ENCODE measurements around the gene ALDH1A2.
"Not testable (repeated sequence)": the region's sequence is repeated elsewhere in the genome, so short reads cannot be mapped to it uniquely, and the experiment has no call there.

The ALDH1A2 gene

DNA sequence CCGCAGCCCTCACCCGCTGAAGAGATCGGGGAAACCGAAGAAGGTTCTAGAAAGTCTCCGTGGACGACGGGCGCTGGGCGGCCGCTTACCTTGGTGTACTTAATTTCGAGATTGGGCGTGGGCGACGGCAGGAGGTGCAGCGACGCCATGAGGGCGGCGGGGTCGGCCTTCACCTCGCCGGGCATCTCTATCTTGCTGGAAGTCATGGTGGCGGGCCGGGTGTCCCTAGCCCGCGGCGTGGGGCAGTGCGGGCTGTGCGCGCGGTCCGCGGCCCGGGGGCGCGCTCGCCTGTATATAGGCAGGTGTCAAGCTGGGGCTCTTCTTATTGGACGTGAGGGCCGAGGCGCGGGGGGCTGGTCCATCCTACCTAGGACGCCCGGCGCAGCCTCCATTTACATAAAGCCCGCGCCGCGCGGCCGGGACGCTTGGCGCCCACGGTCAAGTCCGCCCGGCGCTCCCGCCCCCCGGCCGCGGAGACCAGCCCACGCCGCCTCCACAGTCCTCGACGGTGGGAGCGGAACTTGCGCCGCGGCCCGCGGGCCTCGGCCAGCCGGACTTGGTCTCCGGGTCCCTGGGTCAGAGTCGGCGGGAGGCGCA, at the start of gene ALDH1A2:
Gene ALDH1A2, minus strand, starts transcription at position 267 of the 597 bp plus-strand sequence. Its CDS starts 61 bp downstream, at position 206.
- DNase-seq (ENCODE audit: low read depth in 3 of 3) = peak in 1 of 3 experiments; percentile 5

DNA sequence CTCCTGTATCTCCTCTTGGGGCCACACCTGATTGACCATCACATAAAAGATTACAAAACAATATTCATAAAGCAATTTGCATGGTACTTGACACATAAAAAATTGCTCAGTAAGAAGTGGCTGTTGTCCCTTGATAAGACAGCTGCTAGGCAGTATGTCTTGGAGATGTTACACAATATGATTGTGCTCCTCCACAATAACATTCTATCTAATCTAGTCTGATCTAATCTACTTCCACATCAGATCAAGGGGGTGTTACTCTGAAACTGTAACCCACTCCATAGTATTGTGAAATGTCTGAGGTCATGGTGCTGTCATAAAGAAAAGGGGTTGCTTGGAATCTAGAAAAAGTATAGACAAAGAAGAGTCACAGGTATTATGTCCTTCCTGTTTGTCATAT, 49.3 kb upstream of the ALDH1A2 start:
- no peak for DNase-seq (ENCODE audit: low read depth in 3 of 3)

DNA sequence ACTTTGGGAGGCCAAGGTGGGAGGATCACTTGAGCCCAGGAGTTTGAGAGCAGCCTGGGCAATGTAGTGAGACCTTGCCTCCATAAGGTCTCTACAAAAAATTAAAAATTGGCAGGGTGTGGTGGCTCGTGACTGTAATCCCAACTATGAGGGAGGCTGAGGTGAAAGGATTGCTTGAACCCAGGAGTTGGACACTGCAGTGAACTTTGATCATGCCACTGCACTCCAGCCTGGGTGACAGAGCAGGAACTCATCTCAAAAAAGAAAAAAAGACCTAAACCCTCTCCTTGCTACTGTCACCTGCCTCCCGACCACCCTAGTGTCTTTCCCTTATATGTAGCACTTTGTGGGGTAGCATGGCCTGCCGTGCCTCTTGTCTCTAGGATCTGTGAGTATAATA, 48.9 kb upstream of the ALDH1A2 start:
- no peak for DNase-seq (ENCODE audit: low read depth in 3 of 3)

DNA sequence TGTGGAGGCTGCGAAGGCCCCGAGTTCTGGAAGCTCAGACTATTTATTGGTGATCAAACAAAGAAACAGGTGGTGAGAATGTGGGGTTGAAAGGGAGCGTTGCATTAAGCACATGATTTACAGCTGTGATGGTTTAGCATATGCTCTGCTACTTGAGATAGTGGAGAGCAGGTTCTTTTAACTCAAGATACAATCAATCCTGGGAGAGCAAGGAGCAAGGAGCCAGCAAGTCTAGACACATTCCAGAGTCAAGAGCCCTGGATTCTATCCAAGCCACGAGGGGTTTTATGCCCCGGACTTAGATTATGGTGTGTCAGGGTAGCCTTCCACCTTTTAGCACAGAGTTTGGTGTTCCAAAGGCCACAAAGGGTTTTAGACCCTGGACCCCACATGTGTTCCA, 47.8 kb upstream of the ALDH1A2 start:
- DNase-seq (ENCODE audit: low read depth in 3 of 3) = not testable (repeated sequence)

DNA sequence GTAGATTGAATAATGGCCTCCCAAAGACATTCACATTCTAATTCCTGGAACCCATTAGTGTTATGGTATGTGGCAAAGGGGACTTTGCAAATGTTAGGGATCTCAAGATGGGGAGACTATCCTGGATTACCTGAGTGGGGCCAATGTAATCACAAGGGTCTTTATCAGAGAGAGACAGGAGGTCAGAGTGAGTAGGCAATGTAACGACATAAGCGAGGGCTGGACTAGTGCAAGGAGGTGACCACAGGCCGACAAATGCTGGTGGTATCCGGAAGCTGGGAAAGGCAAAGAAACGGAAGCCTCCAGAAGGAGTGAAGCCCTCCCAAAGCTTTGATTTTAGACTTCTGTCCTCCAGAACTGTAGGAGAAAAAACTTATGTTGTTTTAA, 46.2 kb upstream of the ALDH1A2 start:
- no peak for DNase-seq (ENCODE audit: low read depth in 3 of 3)

DNA sequence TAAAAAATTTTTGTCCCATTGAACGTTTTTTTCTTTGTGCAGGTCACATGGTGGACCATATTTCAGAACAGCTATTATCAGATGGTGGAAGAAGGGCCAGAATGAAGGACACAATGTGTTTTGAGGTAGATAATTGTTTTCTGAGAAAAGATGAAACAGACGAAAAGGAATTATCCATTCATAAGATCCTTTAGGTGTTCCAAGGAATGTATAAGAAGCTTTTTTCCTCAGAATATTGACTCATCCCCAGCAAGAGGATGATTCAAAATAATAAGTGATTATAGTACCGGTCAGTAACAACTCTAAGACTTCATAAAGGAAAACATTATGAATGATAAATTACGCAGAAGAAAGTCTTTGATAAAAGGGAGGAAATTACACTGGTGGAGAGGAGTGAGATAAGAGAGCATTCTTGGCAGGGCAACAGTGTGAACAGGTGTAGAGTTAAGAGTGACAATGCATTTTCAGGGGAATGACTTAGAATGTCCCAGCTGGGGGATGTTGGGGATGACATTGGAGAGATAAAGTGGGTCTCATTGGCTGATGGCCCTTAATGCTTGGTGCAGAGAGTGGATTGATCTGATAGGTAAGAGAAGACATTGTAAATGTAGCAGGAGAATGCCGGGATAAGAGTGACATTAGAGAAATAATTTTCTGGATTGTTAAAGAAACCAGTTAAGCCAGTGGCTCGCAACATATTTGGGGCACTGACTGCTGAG, 45.6 kb upstream of the ALDH1A2 start:
- no peak for DNase-seq (ENCODE audit: low read depth in 3 of 3)

DNA sequence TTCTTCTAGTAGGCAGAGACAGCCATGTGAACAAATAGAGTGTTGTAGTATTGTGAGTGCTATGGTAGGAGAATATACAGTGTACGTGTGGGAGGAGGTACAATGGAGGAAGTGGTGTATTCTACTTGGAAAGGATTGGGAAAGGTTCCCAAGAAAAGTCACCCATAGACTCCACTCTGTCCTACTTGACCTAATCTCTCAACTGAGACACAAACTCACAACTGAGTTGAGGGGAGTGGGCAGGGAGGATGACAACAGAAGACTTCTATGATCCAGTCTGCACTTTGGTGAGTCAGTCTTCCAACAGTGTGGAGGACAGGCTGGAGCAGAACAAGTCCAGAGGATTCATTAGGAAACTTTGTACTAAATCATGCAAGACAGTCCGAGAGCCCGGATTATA, 43.9 kb upstream of the ALDH1A2 start:
- no peak for DNase-seq (ENCODE audit: low read depth in 3 of 3)

DNA sequence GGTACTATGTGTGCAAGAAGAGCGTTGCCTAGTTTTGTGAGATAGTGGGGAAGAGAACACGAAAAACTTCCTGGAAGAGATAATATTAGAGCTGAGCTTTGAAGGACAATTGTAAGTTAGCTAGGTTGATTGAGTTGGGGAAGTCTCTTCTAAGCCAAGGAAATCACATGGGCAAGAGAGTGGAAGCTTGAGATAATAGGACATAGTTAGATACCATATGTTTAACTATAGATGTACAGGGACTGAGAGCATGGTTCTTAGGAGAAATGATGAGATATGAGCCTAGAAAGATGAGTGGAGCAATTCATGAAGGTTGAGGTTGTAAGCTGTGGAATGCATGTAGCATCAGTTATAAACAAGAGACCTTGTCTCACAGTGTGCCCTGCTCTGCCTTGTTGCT, 42.6 kb upstream of the ALDH1A2 start:
- no peak for DNase-seq (ENCODE audit: low read depth in 3 of 3)

DNA sequence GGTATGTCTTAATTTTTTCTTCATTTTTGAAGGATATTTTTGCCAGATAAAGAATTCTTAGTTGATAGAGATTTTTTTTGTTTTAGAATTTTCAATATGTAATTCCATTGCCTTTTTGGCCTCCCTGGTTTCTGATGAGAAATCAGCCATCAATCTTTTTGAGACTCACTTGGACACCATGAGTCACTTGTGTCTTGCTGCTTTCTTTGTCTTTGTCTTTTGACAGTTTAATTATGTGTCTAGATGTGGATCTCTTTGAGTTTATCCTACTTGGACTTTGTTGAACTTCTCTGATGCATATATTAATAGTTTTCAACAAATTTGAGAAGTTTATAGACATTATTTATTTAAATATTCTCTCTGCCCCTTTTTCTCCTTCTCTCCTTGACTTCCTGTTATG, 38.0 kb upstream of the ALDH1A2 start:
- DNase-seq (ENCODE audit: low read depth in 3 of 3) = no peak

DNA sequence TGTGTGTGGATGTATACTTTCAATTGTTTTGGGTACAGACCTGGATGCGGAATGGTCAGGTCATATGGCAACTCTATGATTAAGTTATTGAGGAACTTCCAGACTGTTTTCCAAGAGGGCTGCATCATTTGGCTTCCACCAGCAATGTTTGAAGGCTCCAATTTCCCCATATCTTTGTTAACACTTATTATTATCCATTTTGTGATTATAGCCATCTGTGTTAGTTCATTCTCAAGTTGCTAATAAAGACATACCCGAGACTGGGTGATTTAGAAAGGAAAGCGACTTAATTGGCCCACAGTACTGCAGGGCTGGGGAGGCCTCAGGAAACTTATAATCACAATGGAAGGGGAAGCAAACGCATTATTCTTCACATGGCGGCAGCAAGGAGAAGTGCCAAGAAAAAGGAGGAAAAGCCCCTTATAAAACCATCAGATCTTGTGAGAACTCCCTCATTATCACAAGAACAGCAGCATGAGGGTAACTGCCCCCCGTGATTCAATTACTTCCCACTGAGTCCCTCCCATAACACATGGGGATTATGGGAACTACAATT, 31.1 kb upstream of the ALDH1A2 start:
- no peak for DNase-seq (ENCODE audit: low read depth in 3 of 3)

DNA sequence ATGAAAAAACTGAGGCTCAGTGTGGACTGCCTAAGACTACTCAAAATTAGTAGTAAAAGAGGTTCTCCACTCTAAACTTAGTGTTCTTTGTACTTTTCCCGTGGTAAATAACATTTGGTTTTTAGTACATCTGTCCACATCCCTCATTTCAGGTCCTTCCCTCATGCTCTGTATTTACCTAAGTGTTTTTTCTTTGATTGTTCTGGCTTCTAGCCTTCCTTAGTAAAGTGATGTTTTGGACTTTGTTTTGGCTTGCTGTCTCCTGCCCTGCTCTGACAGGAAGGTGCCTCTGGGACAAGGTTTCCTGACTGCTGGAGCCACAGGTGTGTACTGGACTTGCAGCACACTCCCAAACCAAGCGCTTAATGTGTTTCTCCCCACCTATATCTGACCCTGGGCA, 29.9 kb upstream of the ALDH1A2 start:
- no peak for DNase-seq (ENCODE audit: low read depth in 3 of 3)

DNA sequence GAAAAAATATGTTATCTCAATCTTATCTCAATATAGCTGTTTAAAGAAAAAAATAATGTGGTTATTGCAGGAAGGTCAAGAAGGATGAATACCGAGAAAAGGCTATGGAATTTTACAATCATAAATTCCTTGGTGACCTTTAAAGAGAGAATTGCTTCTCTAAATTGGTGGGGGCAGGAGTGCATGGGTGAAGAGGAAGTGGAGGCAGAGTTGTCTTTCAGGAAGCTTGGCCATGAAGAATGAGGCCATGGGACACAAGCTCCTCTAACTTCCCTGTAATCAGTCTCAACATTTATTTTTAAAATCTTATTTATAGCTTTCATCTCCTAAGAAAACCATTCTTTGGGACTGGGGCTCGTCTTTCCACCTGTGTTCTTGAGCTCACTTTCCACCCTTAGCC, 22.4 kb upstream of the ALDH1A2 start:
- DNase-seq (ENCODE audit: low read depth in 3 of 3) = no peak

DNA sequence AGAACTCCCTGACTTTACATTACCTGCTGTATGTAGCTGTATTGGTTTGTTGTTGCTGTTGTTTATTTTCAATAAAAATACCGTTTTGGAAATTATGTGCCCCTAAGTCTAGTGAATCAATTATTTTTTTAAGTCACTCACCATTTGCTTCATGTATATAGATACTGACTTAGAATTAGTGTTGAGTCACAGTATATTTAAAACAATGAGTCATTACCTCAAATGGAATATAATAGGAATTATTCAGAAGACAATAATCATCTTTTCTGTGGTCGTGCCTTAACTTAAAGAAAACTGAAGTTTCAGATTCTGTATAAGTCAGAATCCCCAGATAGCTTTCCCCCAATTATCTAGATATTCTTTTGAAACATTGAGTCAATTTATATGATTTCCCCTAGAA, 21.0 kb upstream of the ALDH1A2 start:
- no peak for DNase-seq (ENCODE audit: low read depth in 3 of 3)

DNA sequence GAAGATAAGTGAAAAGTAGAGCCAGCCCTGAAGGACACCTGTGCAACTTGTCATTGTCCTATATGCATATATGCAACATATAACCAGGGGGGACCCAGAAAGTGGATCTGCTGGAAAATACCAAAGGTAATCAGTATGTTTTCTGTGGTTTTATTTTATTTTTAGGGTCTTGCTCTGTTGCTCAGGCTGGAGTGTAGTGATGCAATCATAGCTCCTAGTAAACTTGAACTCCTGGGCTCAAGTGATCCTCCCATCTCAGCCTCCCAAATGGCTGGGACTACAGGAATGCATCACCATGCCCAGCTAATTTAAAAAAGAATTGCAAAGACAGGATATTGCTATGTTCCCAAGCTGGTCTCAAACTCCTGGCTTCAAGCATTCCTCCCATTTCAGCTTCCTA, 18.0 kb upstream of the ALDH1A2 start:
- no peak for DNase-seq (ENCODE audit: low read depth in 3 of 3)

DNA sequence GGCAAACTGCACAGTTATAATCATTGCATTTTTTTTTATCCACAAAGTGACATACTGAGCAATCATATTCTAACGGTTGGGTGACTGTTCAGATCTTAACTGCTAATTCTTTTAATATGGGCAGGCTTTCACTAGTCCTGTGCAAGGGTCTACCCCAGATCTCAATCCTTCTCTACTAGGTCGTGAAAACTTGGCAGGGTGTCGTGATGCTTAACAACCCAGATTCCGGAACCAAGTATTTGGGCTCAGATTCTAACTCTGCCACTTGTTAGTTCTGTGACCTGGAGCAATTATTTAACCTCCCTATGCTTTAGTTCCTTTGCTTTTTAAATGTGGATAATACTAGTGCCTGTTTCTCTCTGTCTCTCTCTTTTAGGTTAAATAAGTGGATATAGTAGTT, 16.4 kb upstream of the ALDH1A2 start:
- DNase-seq (ENCODE audit: low read depth in 3 of 3) = no peak

DNA sequence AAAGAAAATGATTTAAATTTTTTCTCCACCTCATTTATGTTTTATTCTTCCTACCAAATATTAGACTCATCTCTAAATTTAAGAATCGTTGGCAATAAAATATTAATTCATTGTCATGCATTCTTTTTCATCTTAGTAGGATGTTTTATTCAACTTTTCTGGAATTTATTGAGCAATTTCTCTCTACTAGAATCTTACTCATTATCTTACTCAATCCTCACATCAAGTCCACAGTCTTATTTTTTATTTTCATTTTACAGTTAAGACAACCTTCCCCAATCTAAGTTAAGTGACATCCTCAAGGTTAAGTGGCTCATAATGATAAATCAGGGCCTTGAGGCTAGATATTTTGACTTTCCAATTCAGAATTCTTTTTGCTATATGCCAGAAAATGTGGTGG, 15.9 kb upstream of the ALDH1A2 start:
- no peak for DNase-seq (ENCODE audit: low read depth in 3 of 3)

DNA sequence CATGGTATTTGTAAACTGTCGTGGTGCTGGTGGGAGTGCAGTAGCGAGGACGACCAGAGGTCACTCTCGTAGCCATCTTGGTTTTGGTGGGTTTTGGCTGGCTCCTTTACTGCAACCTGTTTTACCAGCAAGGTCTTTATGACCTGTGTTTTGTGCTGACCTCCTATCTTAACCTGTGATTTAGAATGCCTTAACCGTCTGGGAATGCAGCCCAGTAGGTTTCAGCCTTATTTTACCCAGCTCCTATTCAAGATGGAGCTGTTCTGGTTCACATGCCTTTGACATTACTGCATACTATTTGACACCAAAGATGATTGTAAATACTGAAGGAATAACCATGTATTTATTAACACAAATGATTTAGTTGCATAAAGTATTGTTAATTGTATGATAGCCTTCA, 15.4 kb upstream of the ALDH1A2 start:
- not testable (repeated sequence) for DNase-seq (ENCODE audit: low read depth in 3 of 3)

DNA sequence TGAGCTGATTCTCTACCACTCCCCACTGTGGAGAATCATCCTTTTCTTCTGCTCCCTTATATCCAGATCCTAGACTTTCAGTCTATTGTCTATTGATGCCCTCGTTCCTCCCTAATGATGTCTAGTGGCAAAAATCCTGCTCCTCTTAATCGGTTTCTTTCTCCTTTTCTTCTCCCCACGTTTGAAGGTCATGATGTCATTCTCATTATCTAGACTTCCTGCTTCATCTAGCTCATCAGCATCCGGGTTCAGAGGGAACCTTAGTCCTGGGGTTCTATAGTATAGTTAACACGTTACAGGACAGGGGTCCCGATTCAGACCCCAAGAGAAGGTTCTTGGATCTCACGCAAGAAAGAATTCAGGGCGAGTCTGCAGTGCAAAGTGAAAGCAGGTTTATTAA, 14.9 kb upstream of the ALDH1A2 start:
- no peak for DNase-seq (ENCODE audit: low read depth in 3 of 3)

DNA sequence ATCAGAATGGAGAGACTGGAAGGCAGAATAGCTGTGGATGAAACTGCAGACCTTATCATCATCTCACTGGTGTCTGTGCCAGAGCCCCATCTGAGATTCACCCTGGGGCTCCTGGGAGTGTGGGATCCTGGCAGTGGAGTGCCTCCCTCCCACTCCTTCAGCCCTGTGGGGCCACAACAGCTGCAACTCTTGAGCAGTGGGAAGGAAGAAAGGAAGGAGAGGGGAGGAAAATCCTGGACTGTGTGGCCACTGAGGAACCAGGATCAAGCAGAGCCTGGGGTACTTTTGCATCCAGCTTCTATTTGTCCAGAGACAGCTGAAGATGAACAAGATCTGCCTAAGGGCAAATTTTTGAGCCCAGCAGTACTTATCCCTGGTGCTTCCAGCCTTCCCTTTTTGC, 13.1 kb upstream of the ALDH1A2 start:
- no peak for DNase-seq (ENCODE audit: low read depth in 3 of 3)

DNA sequence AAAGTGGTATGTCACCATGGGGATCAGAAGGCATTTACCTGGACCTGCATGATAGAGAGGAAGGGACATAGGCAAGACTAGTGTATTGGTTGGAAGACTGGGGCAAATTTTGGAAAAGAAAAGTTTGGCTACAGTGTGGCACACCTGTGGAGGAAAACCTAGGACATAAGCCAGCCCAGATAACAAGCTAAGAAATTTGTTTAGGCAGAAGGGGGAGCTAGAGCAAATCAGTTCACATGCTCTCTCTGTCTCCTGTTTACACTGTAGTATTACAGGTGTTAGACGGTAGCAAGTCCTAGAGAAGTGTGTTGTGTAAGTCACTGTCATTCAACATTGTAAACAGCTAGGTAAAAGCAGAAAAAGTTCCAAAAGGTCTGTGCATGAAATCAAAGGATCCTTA, 11.9 kb upstream of the ALDH1A2 start:
- no peak for DNase-seq (ENCODE audit: low read depth in 3 of 3)

DNA sequence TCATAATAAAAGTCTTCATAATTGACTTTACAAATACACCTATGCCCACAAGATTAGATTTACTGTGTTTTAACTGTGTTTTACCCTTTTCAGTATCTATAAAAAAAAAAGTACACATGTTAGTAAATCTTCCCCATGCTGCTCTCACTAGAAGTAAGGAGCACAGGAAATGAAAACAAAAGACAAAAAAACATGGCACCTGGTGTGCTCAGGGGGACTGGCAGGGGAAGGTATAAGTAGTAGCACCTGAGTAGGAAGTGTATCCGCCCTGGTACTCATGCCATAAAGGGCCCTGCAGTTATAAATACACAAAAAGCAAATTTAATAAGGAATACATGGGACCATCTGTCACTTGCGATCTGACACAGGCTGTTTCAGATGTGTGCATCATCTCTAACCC, 8.9 kb upstream of the ALDH1A2 start:
- DNase-seq (ENCODE audit: low read depth in 3 of 3) = no peak

DNA sequence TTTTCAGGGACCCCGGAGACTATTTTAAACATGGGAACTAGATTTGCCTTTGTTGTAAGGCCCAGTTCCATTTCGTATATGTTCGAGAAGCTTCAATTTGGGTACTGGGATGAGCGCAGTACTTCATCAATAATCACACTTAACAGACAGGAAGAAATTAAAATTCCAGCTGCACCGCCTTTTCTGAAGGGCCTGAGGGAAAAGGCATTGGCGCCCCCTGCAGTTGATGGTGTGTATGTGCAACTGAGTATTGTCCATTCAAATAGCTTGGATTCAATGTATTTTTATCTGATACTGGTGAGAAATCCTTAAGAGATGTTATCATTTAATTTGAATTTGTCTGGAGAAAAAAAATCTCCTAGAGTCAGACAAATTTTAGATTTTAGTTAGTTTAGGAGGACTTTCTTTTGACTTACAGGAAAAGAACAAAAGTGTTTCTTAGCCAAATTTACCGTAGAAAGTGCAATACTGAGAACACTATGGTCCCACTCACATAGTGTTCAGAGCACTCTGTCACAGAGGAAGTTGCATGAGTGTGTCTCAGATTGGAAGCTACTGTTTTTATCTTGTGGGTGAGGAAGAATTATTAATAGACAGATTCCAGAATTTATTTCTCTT, 5.4 kb upstream of the ALDH1A2 start:
- peak in 1 of 3 experiments; percentile 7 for DNase-seq (ENCODE audit: low read depth in 3 of 3)

DNA sequence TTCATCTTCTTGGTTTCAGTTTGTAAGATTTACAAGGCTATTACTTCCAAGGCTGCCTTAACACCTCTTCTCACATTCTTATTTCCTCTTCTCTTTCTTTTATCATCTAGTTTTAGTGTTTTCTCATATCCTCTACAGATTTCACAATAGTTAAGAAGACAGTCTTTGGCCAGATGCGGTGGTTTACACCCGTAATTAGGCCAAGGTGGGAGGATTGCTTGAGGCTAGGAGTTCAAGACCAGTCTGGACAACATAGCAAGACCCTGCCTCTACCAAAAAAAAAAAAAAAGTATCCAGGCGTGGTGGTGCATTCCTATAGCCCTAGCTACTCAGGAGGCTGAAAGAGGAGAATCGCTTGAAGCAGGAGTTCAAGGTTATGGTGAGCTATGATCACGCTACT, 3.5 kb upstream of the ALDH1A2 start:
- no peak for DNase-seq (ENCODE audit: low read depth in 3 of 3)

Measured in stimulated activated CD4-positive, alpha-beta T cell treated with anti-CD3 and anti-CD28 coated beads, TNF-alpha, amount 100 ng/mL, for 4 hours (primary cell).